ENCODE results near the gene ROR1. TPM values are rescaled to one million over a fixed set of nuclear protein-coding genes. Genes with fewer than 3 reads are reported as not detected.

Gene ROR1
- total and polyA plus RNA-seq, 5 donors from 2014 or later: not detected

DNA sequence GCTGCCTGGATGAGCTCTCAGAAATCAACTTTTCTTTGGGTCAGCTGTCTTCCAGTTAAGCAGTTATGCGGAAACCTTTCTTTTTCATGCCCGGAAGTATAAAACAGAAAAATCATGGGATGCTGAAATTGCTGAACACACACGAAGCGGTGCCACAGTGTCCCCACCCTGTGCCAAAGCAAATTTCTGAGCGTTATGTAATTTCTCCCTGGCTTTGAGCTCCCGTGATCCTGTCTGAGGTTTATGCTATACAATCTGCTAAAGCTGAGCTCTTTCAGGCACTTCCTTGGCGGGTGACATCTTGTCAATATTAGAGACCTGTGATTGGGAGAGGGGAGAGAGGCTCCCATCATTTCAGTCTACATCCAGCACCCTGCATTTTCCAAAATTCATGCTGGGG lies 201.7 kb downstream of the ROR1 start:
- Mint-ChIP-seq H3K27me3 (peaks cover 9% of the 10 kb centered on the region), H3K9me3 (peaks cover 0 to 6% (median 0%) of the 10 kb centered on the region in 7 donors), H3K36me3 (no peaks in the 10 kb centered on the region), H3K4me1 (no peaks in the 10 kb centered on the region), H3K27ac (no peak overlapping the region), H3K4me3 (no peak overlapping the region)
- peaks cover 2% of the 10 kb centered on the region for H3K27me3 ChIP-seq (ENCODE audit: control insufficient read depth, insufficient read depth, low read length)
- ATAC-seq (ENCODE audit: low read depth in 2 of 2): no peak
- no peaks in the 10 kb centered on the region for H3K4me1 ChIP-seq (ENCODE audit: control insufficient read depth, insufficient read depth, low read length, poor library complexity, severe bottlenecking)
- no peak for DNase-seq
- H3K4me3 ChIP-seq (ENCODE audit: low read depth, low read length): no peak overlapping the region
- H3K9me3 ChIP-seq (ENCODE audit: control insufficient read depth in 2 of 2, low read length in 2 of 2): no peaks in the 10 kb centered on the region
- H3K27ac ChIP-seq (ENCODE audit: insufficient read depth, low read length, poor library complexity, severe bottlenecking): no peak overlapping the region
- H3K36me3 ChIP-seq (ENCODE audit: control insufficient read depth, insufficient read depth, low read length): no peaks in the 10 kb centered on the region

GRCh38 chr1:63976006-63976405 lies 202.2 kb downstream of the ROR1 start:
- Mint-ChIP-seq H3K36me3 (no peaks in the 10 kb centered on the region), H3K27ac (no peak overlapping the region), H3K4me1 (no peaks in the 10 kb centered on the region), H3K27me3 (peaks cover 9% of the 10 kb centered on the region), H3K4me3 (no peak overlapping the region), H3K9me3 (peaks cover 0 to 6% (median 0%) of the 10 kb centered on the region in 7 donors)
- no peak for DNase-seq
- no peaks in the 10 kb centered on the region for H3K4me1 ChIP-seq (ENCODE audit: control insufficient read depth, insufficient read depth, low read length, poor library complexity, severe bottlenecking)
- H3K4me3 ChIP-seq (ENCODE audit: low read depth, low read length): no peak overlapping the region
- ATAC-seq (ENCODE audit: low read depth in 2 of 2): no peak
- no peak overlapping the region for H3K27ac ChIP-seq (ENCODE audit: insufficient read depth, low read length, poor library complexity, severe bottlenecking)
- H3K9me3 ChIP-seq (ENCODE audit: control insufficient read depth in 2 of 2, low read length in 2 of 2): no peaks in the 10 kb centered on the region
- peaks cover 2% of the 10 kb centered on the region for H3K27me3 ChIP-seq (ENCODE audit: control insufficient read depth, insufficient read depth, low read length)
- H3K36me3 ChIP-seq (ENCODE audit: control insufficient read depth, insufficient read depth, low read length): no peaks in the 10 kb centered on the region

GRCh38 chr1:63977466-63977865 lies 203.6 kb downstream of the ROR1 start:
- Histone ChIP-seq H3K36me3 (ENCODE audit: control insufficient read depth, insufficient read depth, low read length) (no peaks in the 10 kb centered on the region), H3K27ac (ENCODE audit: insufficient read depth, low read length, poor library complexity, severe bottlenecking) (no peak overlapping the region), H3K9me3 (ENCODE audit: control insufficient read depth in 2 of 2, low read length in 2 of 2) (no peaks in the 10 kb centered on the region), H3K4me1 (ENCODE audit: control insufficient read depth, insufficient read depth, low read length, poor library complexity, severe bottlenecking) (no peaks in the 10 kb centered on the region), H3K27me3 (ENCODE audit: control insufficient read depth, insufficient read depth, low read length) (peaks cover 2% of the 10 kb centered on the region), H3K4me3 (ENCODE audit: low read depth, low read length) (no peak overlapping the region)
- Mint-ChIP-seq H3K27me3 (peaks cover 5% of the 10 kb centered on the region), H3K9me3 (peaks cover 0 to 2% (median 0%) of the 10 kb centered on the region in 7 donors), H3K4me3 (no peak overlapping the region), H3K4me1 (no peaks in the 10 kb centered on the region), H3K36me3 (no peaks in the 10 kb centered on the region), H3K27ac (no peak overlapping the region)
- ATAC-seq (ENCODE audit: low read depth in 2 of 2) (no peak), DNase-seq (no peak)

- no peak for ATAC-seq (ENCODE audit: low read depth in 2 of 2)
- peaks cover 2% of the 10 kb centered on the region for H3K27me3 ChIP-seq (ENCODE audit: control insufficient read depth, insufficient read depth, low read length)
- Mint-ChIP-seq H3K36me3 (no peaks in the 10 kb centered on the region), H3K4me3 (no peak overlapping the region), H3K27me3 (peaks cover 5% of the 10 kb centered on the region), H3K4me1 (no peaks in the 10 kb centered on the region), H3K27ac (no peak overlapping the region), H3K9me3 (peaks cover 0 to 2% (median 0%) of the 10 kb centered on the region in 7 donors)
- H3K4me1 ChIP-seq (ENCODE audit: control insufficient read depth, insufficient read depth, low read length, poor library complexity, severe bottlenecking): no peaks in the 10 kb centered on the region
- H3K36me3 ChIP-seq (ENCODE audit: control insufficient read depth, insufficient read depth, low read length): no peaks in the 10 kb centered on the region
- no peak overlapping the region for H3K4me3 ChIP-seq (ENCODE audit: low read depth, low read length)
- no peak for DNase-seq
- no peak overlapping the region for H3K27ac ChIP-seq (ENCODE audit: insufficient read depth, low read length, poor library complexity, severe bottlenecking)
- no peaks in the 10 kb centered on the region for H3K9me3 ChIP-seq (ENCODE audit: control insufficient read depth in 2 of 2, low read length in 2 of 2)
Observed at GRCh38 chr1:63980740-63981407, 207.1 kb downstream of the ROR1 start.

DNA sequence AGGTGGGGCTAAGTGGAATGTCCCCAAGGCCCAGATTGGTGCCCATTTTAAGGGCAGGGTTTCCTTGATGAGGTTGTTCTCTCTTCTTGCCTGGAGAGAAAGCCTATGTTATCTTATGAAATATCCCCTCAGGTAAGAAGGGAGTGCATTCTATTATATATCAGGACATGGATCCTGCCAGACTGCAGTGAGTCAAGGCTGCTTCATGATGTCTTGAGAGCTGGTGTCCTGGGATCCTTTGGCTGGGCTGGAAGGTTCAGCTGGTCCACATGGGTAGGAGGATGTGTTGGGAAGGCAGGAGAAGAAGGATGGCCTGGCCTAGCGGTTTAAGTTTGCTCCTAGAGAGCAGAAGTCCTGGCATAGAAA lies 207.6 kb downstream of the ROR1 start:
- Mint-ChIP-seq H3K27ac (peak overlapping the region in 1 of 3 donors; percentile 51), H3K4me3 (no peak overlapping the region), H3K36me3 (no peaks in the 10 kb centered on the region), H3K27me3 (peaks cover 5% of the 10 kb centered on the region), H3K9me3 (peaks cover 0 to 2% (median 0%) of the 10 kb centered on the region in 7 donors), H3K4me1 (no peaks in the 10 kb centered on the region)
- no peaks in the 10 kb centered on the region for H3K36me3 ChIP-seq (ENCODE audit: control insufficient read depth, insufficient read depth, low read length)
- no peaks in the 10 kb centered on the region for H3K9me3 ChIP-seq (ENCODE audit: control insufficient read depth in 2 of 2, low read length in 2 of 2)
- no peak overlapping the region for H3K4me3 ChIP-seq (ENCODE audit: low read depth, low read length)
- H3K27ac ChIP-seq (ENCODE audit: insufficient read depth, low read length, poor library complexity, severe bottlenecking): no peak overlapping the region
- no peaks in the 10 kb centered on the region for H3K4me1 ChIP-seq (ENCODE audit: control insufficient read depth, insufficient read depth, low read length, poor library complexity, severe bottlenecking)
- ATAC-seq (ENCODE audit: low read depth in 2 of 2) (no peak), DNase-seq (no peak)
- peaks cover 2% of the 10 kb centered on the region for H3K27me3 ChIP-seq (ENCODE audit: control insufficient read depth, insufficient read depth, low read length)

DNA sequence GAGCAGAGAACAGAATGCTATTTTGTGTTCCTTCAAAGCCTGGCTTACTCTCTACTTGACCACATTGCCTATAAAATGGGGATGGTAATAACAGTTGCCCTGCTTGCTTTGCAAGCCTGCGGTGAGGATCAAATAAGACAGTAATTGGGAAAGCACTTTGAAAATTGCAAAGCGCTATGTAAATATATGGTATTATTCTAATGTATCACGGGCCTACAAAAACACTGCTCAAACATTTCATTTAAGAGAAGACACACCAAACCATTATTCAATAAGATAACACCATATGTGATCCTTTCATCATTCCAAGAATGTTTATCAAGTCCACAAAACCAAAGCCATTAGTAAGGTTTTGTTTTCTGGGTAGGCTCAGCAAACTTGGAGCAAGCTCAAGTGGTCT lies 208.4 kb downstream of the ROR1 start:
- no peak overlapping the region for H3K4me3 ChIP-seq (ENCODE audit: low read depth, low read length)
- no peaks in the 10 kb centered on the region for H3K4me1 ChIP-seq (ENCODE audit: control insufficient read depth, insufficient read depth, low read length, poor library complexity, severe bottlenecking)
- H3K27ac Mint-ChIP-seq: no peak overlapping the region
- H3K27me3 ChIP-seq (ENCODE audit: control insufficient read depth, insufficient read depth, low read length): peaks cover 2% of the 10 kb centered on the region
- H3K36me3 Mint-ChIP-seq: no peaks in the 10 kb centered on the region
- no peak for ATAC-seq (ENCODE audit: low read depth in 2 of 2)
- H3K27ac ChIP-seq (ENCODE audit: insufficient read depth, low read length, poor library complexity, severe bottlenecking): no peak overlapping the region
- no peaks in the 10 kb centered on the region for H3K4me1 Mint-ChIP-seq
- DNase-seq: no peak
- no peaks in the 10 kb centered on the region for H3K9me3 Mint-ChIP-seq
- no peak overlapping the region for H3K4me3 Mint-ChIP-seq
- peaks cover 5% of the 10 kb centered on the region for H3K27me3 Mint-ChIP-seq
- H3K9me3 ChIP-seq (ENCODE audit: control insufficient read depth in 2 of 2, low read length in 2 of 2): no peaks in the 10 kb centered on the region
- no peaks in the 10 kb centered on the region for H3K36me3 ChIP-seq (ENCODE audit: control insufficient read depth, insufficient read depth, low read length)

DNA sequence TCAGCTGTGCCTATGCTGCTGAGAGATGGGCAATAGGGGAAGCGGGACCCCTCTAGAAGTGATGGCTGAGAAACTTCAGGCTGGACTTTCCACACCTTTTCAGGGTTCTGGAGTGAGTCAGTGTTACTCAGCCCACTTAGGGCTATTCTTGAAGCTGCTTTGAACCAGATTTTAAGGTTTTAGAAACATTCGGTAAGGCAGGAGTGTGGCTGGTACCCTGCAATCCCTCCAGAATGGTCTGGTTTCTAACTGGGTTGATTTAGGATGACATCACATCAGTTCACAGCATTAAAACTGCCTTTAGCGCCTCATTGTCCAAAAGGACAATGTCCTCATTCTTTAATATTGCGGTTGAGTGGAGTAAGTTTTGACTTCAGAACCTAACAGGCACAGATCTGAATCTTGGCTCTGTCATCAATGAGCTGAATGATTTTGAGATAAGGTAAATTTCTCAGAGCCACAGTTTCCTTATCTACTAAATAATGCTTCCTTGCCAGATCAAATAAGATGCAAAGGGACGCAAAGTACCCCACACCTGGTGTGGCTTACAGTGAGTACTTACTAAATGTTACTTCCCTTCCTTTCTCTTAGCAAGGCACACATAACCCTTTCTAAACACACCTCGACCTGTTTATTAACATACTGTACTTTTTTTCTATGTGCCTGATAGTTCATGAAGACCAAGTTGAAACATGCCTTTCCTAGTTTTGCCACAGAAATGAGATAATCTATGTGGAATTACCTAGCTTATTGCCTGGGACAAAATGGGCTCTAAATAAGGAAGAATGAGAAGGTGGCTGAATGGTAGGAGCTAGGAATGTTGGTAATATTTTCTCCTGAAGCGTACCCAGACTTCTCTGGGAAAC lies 209.8 kb downstream of the ROR1 start:
- no peak overlapping the region for H3K4me3 Mint-ChIP-seq
- ATAC-seq (ENCODE audit: low read depth in 2 of 2) (no peak), DNase-seq (no peak)
- H3K9me3 Mint-ChIP-seq: no peaks in the 10 kb centered on the region
- Histone ChIP-seq H3K9me3 (ENCODE audit: control insufficient read depth in 2 of 2, low read length in 2 of 2) (no peaks in the 10 kb centered on the region), H3K4me1 (ENCODE audit: control insufficient read depth, insufficient read depth, low read length, poor library complexity, severe bottlenecking) (no peaks in the 10 kb centered on the region), H3K27me3 (ENCODE audit: control insufficient read depth, insufficient read depth, low read length) (no peaks in the 10 kb centered on the region), H3K4me3 (ENCODE audit: low read depth, low read length) (no peak overlapping the region), H3K27ac (ENCODE audit: insufficient read depth, low read length, poor library complexity, severe bottlenecking) (no peak overlapping the region), H3K36me3 (ENCODE audit: control insufficient read depth, insufficient read depth, low read length) (no peaks in the 10 kb centered on the region)
- H3K36me3 Mint-ChIP-seq: no peaks in the 10 kb centered on the region
- H3K27me3 Mint-ChIP-seq: no peaks in the 10 kb centered on the region
- H3K4me1 Mint-ChIP-seq: no peaks in the 10 kb centered on the region
- no peak overlapping the region for H3K27ac Mint-ChIP-seq

Measured in CD4-positive, CD25-positive, alpha-beta regulatory T cell (primary cell).